Neural cell (in vitro differentiated cells): ENCODE data around the gene APBA1. TPM values are rescaled to one million over a fixed set of nuclear protein-coding genes. Genes with fewer than 3 reads are reported as not detected.

Experiments used
- H2AFZ ChIP-seq: fragments of 200-600, 300-800 bp; sonication (generic), shearing (Covaris generic); 2 replicates; pipeline ENCODE4 v1.6.0; 2014; ENCODE audit warnings: low read depth, mild to moderate bottlenecking, antibody characterized with exemption, low read length, moderate library complexity
- H3F3A ChIP-seq: fragments of 200-600 bp; shearing (Covaris generic); 2 replicates; pipeline ENCODE4 v1.6.1; 2016; ENCODE audit warnings: mild to moderate bottlenecking, moderate library complexity, mixed read lengths, antibody characterized with exemption, low read length; ENCODE audit not compliant: insufficient read depth, poor library complexity, severe bottlenecking
- H3K27ac ChIP-seq: fragments of 200-600, 300-800 bp; sonication (generic), shearing (Covaris generic); 2 replicates; pipeline ENCODE4 v1.5.1; 2014; ENCODE audit warnings: mild to moderate bottlenecking, low read length, moderate library complexity
- H3K27me3 ChIP-seq: fragments of 300-800, 200-600 bp; sonication (generic), shearing (Covaris generic); 2 replicates; pipeline ENCODE4 v1.6.0; 2014; ENCODE audit warnings: mild to moderate bottlenecking, low read depth, low read length, moderate library complexity; ENCODE audit not compliant: insufficient read depth
- H3K36me3 ChIP-seq: fragments of 300-800, 200-600 bp; sonication (generic), shearing (Covaris generic); 2 replicates; pipeline ENCODE4 v1.5.1; 2014; ENCODE audit warnings: mild to moderate bottlenecking, antibody characterized with exemption, low read length, moderate library complexity; ENCODE audit not compliant: insufficient read depth
- H3K4me2 ChIP-seq: fragments of 300-800, 200-600 bp; sonication (generic), shearing (Covaris generic); 2 replicates; pipeline ENCODE4 v1.6.0; 2014; ENCODE audit warnings: mild to moderate bottlenecking, low read length
- H3K4me3 ChIP-seq: fragments of 300-800, 200-600 bp; sonication (generic), shearing (Covaris generic); 2 replicates; pipeline ENCODE4 v1.5.1; 2014; ENCODE audit warnings: mild to moderate bottlenecking, low read length, moderate library complexity
- H3K79me2 ChIP-seq: fragments of 200-600 bp; shearing (Covaris generic); replicated peaks from 2 replicates; pipeline ENCODE4 v1.6.0; 2014; ENCODE audit warnings: mild to moderate bottlenecking, low read length, moderate library complexity; ENCODE audit not compliant: insufficient read depth
- H3K9ac ChIP-seq: fragments of 300-800, 200-600 bp; sonication (generic), shearing (Covaris generic); 2 replicates; pipeline ENCODE4 v1.6.1; 2016; ENCODE audit warnings: mild to moderate bottlenecking, low read length, mixed read lengths
- H3K9me2 ChIP-seq: fragments of 200-600 bp; shearing (Covaris generic); 2 replicates; pipeline ENCODE4 v1.6.1; 2016; ENCODE audit warnings: mild to moderate bottlenecking, low read length, mixed read lengths; ENCODE audit not compliant: insufficient read depth
- H3K9me3 ChIP-seq: fragments of 200-600, 300-800 bp; sonication (generic), shearing (Covaris generic); 2 replicates; pipeline ENCODE4 v1.6.1; 2016; ENCODE audit warnings: mild to moderate bottlenecking, mixed run types, low read length, moderate library complexity, mixed read lengths
- H4K20me1 ChIP-seq: fragments of 200-600 bp; shearing (Covaris generic); 2 replicates; pipeline ENCODE4 v1.6.1; 2016; ENCODE audit warnings: mild to moderate bottlenecking, mixed run types; ENCODE audit not compliant: insufficient read depth
- CTCF ChIP-seq: fragments of 450-650 bp; IDR thresholded peaks from 2 replicates; pipeline ENCODE4 v1.5.1; 2014; ENCODE audit warnings: antibody characterized with exemption, mild to moderate bottlenecking, moderate library complexity; ENCODE audit not compliant: poor library complexity, severe bottlenecking
- EP300 ChIP-seq: fragments of 450-650 bp; conservative IDR thresholded peaks from 2 replicates; pipeline ENCODE4 v1.6.1; 2014; ENCODE audit warnings: antibody characterized with exemption, mild to moderate bottlenecking, moderate library complexity; ENCODE audit not compliant: poor library complexity, severe bottlenecking
- EZH2 ChIP-seq: fragments of 200-600, 300-800 bp; shearing (Covaris generic), sonication (generic); IDR thresholded peaks from 2 replicates; pipeline ENCODE4 v1.6.1; 2014; ENCODE audit warnings: antibody characterized with exemption, low read length, borderline replicate concordance, mild to moderate bottlenecking; ENCODE audit not compliant: insufficient read depth, poor library complexity, severe bottlenecking
- MXI1 ChIP-seq: fragments of 450-650 bp; conservative IDR thresholded peaks from 2 replicates; pipeline ENCODE4 v1.6.1; 2014; ENCODE audit warnings: antibody characterized with exemption, mild to moderate bottlenecking; ENCODE audit not compliant: poor library complexity, severe bottlenecking
- POLR2AphosphoS5 ChIP-seq: IDR thresholded peaks from 2 replicates; pipeline ENCODE4 v1.6.1; 2012
- RAD21 ChIP-seq: fragments of 450-650 bp; conservative IDR thresholded peaks from 2 replicates; pipeline ENCODE4 v1.6.1; 2014; ENCODE audit warnings: antibody characterized with exemption, mild to moderate bottlenecking, moderate library complexity
- REST ChIP-seq: IDR thresholded peaks from 2 replicates; pipeline ENCODE4 v1.6.1; 2012; ENCODE audit warnings: borderline replicate concordance
- SMC3 ChIP-seq: fragments of 450-650 bp; conservative IDR thresholded peaks from 2 replicates; pipeline ENCODE4 v1.6.1; 2014; ENCODE audit warnings: antibody characterized with exemption, mild to moderate bottlenecking, moderate library complexity; ENCODE audit not compliant: poor library complexity
- TAF1 ChIP-seq: IDR thresholded peaks from 2 replicates; pipeline ENCODE4 v1.6.1; 2012; ENCODE audit warnings: low read depth
- polyA plus RNA-seq: library from polyadenylated mRNA; depleted of rRNA; stranded (reverse); fragments of >200 nt; gene quantifications from 2 replicates; pipeline ENCODE4 v1.2.3, GENCODE V29; 2014

APBA1 gene
- polyA plus RNA-seq, 1 donor from 2014 or later = 10.9 TPM

- Histone ChIP-seq H3K9me3 (no peaks in the 10 kb centered on the region), H3K9me2 (no peaks in the 10 kb centered on the region), H4K20me1 (no peaks in the 10 kb centered on the region), H3F3A (no peaks in the 10 kb centered on the region), H3K4me3 (no peak overlapping the region), H2AFZ (no peak overlapping the region), H3K79me2 (no peaks in the 10 kb centered on the region), H3K4me2 (no peak overlapping the region), H3K27ac (no peak overlapping the region), H3K9ac (no peak overlapping the region), H3K36me3 (no peaks in the 10 kb centered on the region), H3K27me3 (no peaks in the 10 kb centered on the region)
- TF ChIP-seq MXI1 (no peak), EP300 (no peak), REST (no peak), TAF1 (no peak), CTCF (no peak), SMC3 (no peak), POLR2AphosphoS5 (no peak), RAD21 (no peak), EZH2 (no peak)
These were observed 78.0 kb downstream of the APBA1 start for GRCh38 chr9:69594180-69594579.

- Histone ChIP-seq H3K9me2 (no peaks in the 10 kb centered on the region), H3F3A (no peaks in the 10 kb centered on the region), H3K36me3 (no peaks in the 10 kb centered on the region), H3K9ac (no peak overlapping the region), H3K4me3 (no peak overlapping the region), H3K4me2 (no peak overlapping the region), H3K9me3 (no peaks in the 10 kb centered on the region), H2AFZ (no peak overlapping the region), H3K79me2 (no peaks in the 10 kb centered on the region), H4K20me1 (no peaks in the 10 kb centered on the region), H3K27me3 (no peaks in the 10 kb centered on the region), H3K27ac (no peak overlapping the region)
- TF ChIP-seq SMC3 (no peak), POLR2AphosphoS5 (no peak), TAF1 (no peak), EZH2 (no peak), EP300 (no peak), REST (no peak), RAD21 (no peak), CTCF (no peak), MXI1 (no peak)
These were observed 78.4 kb downstream of the APBA1 start for GRCh38 chr9:69593756-69594155.
